Right lobe of liver (tissue), 4 donors: ENCODE measurements around the gene CACNA1C.

Source experiments
- CTCF ChIP-seq, 4 donors: fragments of 200-600 bp in 3 of 4; fragments of 450-650 bp in 1 of 4; IDR thresholded peaks; one replicate each; pipeline versions ENCODE4 v1.5.1 to v1.8.0; 2016 to 2022; ENCODE audit warnings: antibody characterized with exemption in 4 of 4, mild to moderate bottlenecking in 2 of 4
- POLR2A ChIP-seq: fragments of 450-650 bp; IDR thresholded peaks from one replicate; pipeline ENCODE4 v1.6.1; 2017; ENCODE audit warnings: antibody characterized with exemption, mild to moderate bottlenecking
- donor health status: DM: no; HTN: no; CAD: no.
- donor health status: DM: no; HTN: no; CAD: no.
- donor health status: DM: no; HTN: yes; CAD: no.

GRCh38 chr12:2212971-2213869 is 160.4 kb downstream of the CACNA1C start:
- TF ChIP-seq CTCF (IDR thresholded peaks at IDR 0.05) (no peak), POLR2A (no peak)
